Fibroblast of skin of right biceps (primary cell): Measurements from ENCODE around the gene BRD4.
A peak's percentile ranks its signal among the peaks of the same experiment; 100 is the strongest.

Experiments used
- DNase-seq: peaks from one replicate; pipeline ENCODE4 v3.0.0-alpha.2; 2013

The BRD4 gene

GRCh38 chr19:15288146-15288963, 44.0 kb downstream of the BRD4 start:
- DNase-seq: no peak

- DNase-seq: no peak
Measured at GRCh38 chr19:15287496-15287895, 44.8 kb downstream of the BRD4 start.

GRCh38 chr19:15286688-15287365, 45.5 kb downstream of the BRD4 start:
- DNase-seq: no peak

- no peak for DNase-seq
Measured at GRCh38 chr19:15285896-15286591, 46.3 kb downstream of the BRD4 start.

- no peak for DNase-seq
Measured at GRCh38 chr19:15284896-15285295, 47.4 kb downstream of the BRD4 start.

GRCh38 chr19:15284091-15284490, 48.2 kb downstream of the BRD4 start:
- DNase-seq: no peak

GRCh38 chr19:15283141-15283883, 49.0 kb downstream of the BRD4 start:
- peak; percentile 51 for DNase-seq

- no peak for DNase-seq
Measured at GRCh38 chr19:15282311-15282705, 50.0 kb downstream of the BRD4 start.

GRCh38 chr19:15280915-15281683, 51.2 kb downstream of the BRD4 start:
- peak; percentile 85 for DNase-seq

GRCh38 chr19:15280048-15280725, 52.2 kb downstream of the BRD4 start:
- no peak for DNase-seq

- DNase-seq: no peak
Measured at GRCh38 chr19:15279326-15279904, 52.9 kb downstream of the BRD4 start.

- no peak for DNase-seq
Measured at GRCh38 chr19:15276620-15277215, 55.6 kb downstream of the BRD4 start.

- no peak for DNase-seq
Measured at GRCh38 chr19:15274477-15274876, 57.9 kb downstream of the BRD4 start.

GRCh38 chr19:15269806-15270205, 62.5 kb downstream of the BRD4 start:
- DNase-seq: no peak

- DNase-seq: no peak
Measured at GRCh38 chr19:15268928-15269253, 63.4 kb downstream of the BRD4 start.

- no peak for DNase-seq
Measured at GRCh38 chr19:15268192-15268927, 64.0 kb downstream of the BRD4 start.

- DNase-seq: no peak
Measured at GRCh38 chr19:15266683-15267082, 65.7 kb downstream of the BRD4 start.

- DNase-seq: peak; percentile 78
Measured at GRCh38 chr19:15265850-15266248, 66.5 kb downstream of the BRD4 start.

- DNase-seq: no peak
Measured at GRCh38 chr19:15265214-15265849, 67.0 kb downstream of the BRD4 start.

GRCh38 chr19:15264933-15265206, 67.5 kb downstream of the BRD4 start:
- no peak for DNase-seq
